Measurements from ENCODE around the gene GOLGB1. TPM values are rescaled to one million over a fixed set of nuclear protein-coding genes. Genes with fewer than 3 reads are reported as not detected.

The GOLGB1 gene
- total RNA-seq, 2 donors from 2014 or later = 29.7 to 39.1 TPM

DNA sequence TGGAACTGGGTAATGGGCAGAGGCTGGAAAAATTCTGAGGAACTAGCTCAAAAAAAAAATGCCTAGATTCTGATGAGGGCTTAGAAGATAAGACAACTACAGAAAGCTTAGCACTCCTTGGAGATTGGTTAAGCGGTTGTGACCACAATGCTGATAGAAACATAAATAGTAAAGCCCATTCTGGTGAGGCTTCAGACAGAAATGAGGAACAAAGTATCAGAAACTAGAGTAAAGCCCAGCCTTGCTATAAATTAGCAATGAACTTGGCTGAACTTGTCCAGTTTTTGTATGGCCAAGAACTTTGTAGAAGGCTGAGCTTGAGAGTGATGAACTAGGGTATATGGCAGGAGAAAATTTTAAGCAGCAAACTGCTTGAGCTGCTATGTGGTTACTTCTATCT is 25.4 kb downstream of the GOLGB1 start:
- no peak overlapping the region for H3K27ac Mint-ChIP-seq
- ATAC-seq (replicated peaks) = no peak

DNA sequence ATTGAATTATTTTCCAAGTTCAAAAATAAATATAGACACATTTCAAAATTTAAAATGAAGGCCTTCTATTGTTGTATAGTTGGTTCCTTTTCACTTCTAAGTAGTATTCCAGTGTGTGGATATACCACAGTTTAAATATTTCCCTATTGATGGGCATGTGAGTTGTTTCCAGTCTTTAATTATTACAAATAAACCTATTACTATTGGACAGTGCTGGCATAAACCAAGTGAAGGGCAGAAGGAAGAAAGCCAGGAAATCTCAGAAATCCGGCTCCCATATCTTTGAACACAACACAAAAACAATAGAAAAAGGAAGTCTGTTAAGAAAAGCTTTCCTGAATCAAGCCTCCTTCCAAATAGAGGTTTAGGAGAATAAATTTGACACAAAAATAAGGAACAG is 26.1 kb downstream of the GOLGB1 start:
- ATAC-seq (replicated peaks) = no peak
- Mint-ChIP-seq H3K27me3 (no peaks in the 10 kb centered on the region), H3K36me3 (ENCODE audit: low read depth) (peaks cover 97% of the 10 kb centered on the region), H3K4me3 (no peak overlapping the region), H3K27ac (no peak overlapping the region), H3K9me3 (no peaks in the 10 kb centered on the region), H3K4me1 (peaks cover 11% of the 10 kb centered on the region)

More for the DNA sequence above, 25.4 kb downstream of the GOLGB1 start:
- H3K36me3 Mint-ChIP-seq (ENCODE audit: low read depth) = peaks cover 99% of the 10 kb centered on the region
- no peak overlapping the region for H3K4me3 Mint-ChIP-seq
- no peaks in the 10 kb centered on the region for H3K9me3 Mint-ChIP-seq
- H3K27me3 Mint-ChIP-seq = no peaks in the 10 kb centered on the region
- H3K4me1 Mint-ChIP-seq = peaks cover 8% of the 10 kb centered on the region

DNA sequence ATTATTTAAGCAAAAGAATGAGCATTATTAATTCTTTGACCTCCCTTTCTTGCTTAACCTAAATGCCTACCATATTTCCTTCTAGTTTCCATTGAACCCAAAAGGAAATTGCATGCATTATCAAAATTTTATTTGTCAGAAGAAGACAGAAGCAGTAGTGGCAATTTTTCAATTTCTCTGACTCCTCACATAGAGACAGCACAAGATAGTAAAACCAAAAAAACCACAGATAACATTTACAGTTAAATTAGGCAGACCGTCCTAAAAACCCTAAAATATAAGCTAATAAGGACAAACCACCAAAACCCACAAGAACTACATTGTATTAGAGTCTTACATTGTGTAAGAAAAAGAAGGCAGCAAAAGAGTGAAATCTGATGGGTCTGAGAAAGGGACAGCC is 27.1 kb downstream of the GOLGB1 start:
- peak overlapping the region; percentile 3 for H3K27ac Mint-ChIP-seq
- H3K4me1 Mint-ChIP-seq = peaks cover 15% of the 10 kb centered on the region
- no peak for ATAC-seq (replicated peaks)
- peaks cover 97% of the 10 kb centered on the region for H3K36me3 Mint-ChIP-seq (ENCODE audit: low read depth)
- no peaks in the 10 kb centered on the region for H3K9me3 Mint-ChIP-seq
- H3K27me3 Mint-ChIP-seq = no peaks in the 10 kb centered on the region
- no peak overlapping the region for H3K4me3 Mint-ChIP-seq

DNA sequence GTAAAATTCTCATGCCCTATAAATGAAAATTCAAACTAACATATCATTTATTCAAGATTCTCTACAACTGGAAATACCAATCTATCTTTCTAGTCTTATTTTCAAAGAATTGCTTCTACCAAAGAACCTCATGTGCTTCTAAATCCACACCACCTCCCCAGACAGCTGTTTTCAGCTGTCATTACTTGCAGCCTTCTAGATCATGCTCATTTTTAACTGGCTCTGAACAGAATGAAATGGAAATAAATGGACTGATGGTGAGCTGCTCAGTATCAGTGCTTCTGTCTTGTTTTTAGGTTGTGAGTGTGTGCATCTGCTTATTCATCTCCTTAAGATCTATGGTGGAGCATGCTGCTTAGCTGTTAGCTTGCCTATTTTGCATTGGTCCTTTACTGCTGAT is 29.4 kb downstream of the GOLGB1 start:
- H3K27ac Mint-ChIP-seq = no peak overlapping the region
- no peaks in the 10 kb centered on the region for H3K9me3 Mint-ChIP-seq
- H3K27me3 Mint-ChIP-seq = no peaks in the 10 kb centered on the region
- H3K4me1 Mint-ChIP-seq = peaks cover 19% of the 10 kb centered on the region
- peaks cover 98% of the 10 kb centered on the region for H3K36me3 Mint-ChIP-seq (ENCODE audit: low read depth)
- H3K4me3 Mint-ChIP-seq = no peak overlapping the region
- no peak for ATAC-seq (replicated peaks)

DNA sequence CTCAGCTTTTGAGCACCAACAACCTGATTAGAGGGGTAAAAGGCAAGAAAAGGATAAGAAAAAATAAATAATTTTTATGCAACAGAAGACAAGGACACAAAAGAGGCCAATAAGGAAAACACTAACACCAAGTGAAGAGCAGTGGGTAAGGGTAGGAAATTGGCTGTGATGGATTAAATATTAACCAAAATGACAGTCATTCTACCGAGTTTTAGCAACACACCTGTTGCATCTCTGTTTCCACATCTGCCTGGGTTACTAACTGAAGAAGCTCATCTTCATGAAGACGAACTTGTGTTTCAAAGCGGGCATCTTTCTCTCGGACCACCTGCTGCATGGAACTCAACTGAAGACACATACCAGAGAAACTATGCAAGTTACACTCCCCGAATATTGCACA is 30.1 kb downstream of the GOLGB1 start:
- H3K4me1 Mint-ChIP-seq = peaks cover 19% of the 10 kb centered on the region
- H3K27me3 Mint-ChIP-seq = no peaks in the 10 kb centered on the region
- no peak for ATAC-seq (replicated peaks)
- peaks cover 98% of the 10 kb centered on the region for H3K36me3 Mint-ChIP-seq (ENCODE audit: low read depth)
- no peak overlapping the region for H3K27ac Mint-ChIP-seq
- H3K9me3 Mint-ChIP-seq = no peaks in the 10 kb centered on the region
- no peak overlapping the region for H3K4me3 Mint-ChIP-seq

DNA sequence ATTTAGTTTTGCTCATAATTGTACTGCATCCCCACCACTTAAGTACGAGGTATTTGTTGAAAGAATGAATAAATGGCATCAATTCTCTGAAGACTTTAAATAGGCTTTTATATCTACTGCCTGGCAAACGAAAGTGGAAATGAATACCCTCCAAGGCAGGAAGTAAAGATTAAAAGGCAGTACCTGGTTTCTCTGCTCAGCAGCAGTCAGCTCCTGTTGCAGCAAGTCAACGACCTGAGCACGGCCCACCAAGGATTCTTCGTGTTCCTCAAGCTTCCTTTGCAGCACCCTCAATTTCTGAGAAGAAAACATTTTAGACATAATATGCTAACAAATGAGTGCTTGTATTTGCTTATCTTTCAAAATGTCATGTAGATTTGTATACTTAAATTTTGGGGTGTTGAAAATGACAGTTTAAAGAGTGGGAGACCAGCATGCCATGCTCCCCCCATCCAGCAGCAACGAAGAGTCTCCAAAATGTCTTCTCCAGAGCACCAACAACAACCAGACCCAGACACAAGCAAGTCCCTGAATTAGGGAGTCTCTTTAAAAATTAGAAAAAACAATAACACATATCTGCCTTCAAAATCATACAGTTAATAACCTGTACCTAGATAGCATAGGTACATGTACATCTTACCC is 31.2 kb downstream of the GOLGB1 start:
- H3K9me3 Mint-ChIP-seq = no peaks in the 10 kb centered on the region
- no peak for ATAC-seq (replicated peaks)
- peak overlapping the region; percentile 80 for H3K27ac Mint-ChIP-seq
- H3K4me3 Mint-ChIP-seq = peak overlapping the region; percentile 32
- peaks cover 98% of the 10 kb centered on the region for H3K36me3 Mint-ChIP-seq (ENCODE audit: low read depth)
- H3K27me3 Mint-ChIP-seq = no peaks in the 10 kb centered on the region
- H3K4me1 Mint-ChIP-seq = peaks cover 16% of the 10 kb centered on the region

DNA sequence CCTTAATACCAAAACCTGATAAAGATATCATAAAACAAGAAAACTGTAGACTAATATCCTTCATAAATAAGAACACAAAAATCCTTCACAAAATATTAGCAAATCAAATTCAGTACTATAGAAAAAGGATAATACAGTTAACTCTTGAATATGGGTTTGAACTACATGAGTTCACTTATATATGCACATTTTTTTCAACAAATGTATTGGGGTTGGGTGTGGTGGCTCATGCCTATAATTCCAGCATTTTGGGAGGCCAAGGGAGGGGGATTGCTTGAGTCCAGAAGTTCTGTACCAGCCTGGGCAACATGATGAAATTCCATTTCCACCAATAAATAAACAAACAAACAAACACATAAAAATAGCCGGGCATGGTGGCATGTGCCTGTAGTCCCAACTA is 39.2 kb downstream of the GOLGB1 start:
- peaks cover 92% of the 10 kb centered on the region for H3K36me3 Mint-ChIP-seq (ENCODE audit: low read depth)
- no peak overlapping the region for H3K4me3 Mint-ChIP-seq
- no peaks in the 10 kb centered on the region for H3K27me3 Mint-ChIP-seq
- no peak for ATAC-seq (replicated peaks)
- no peaks in the 10 kb centered on the region for H3K9me3 Mint-ChIP-seq
- no peak overlapping the region for H3K27ac Mint-ChIP-seq
- H3K4me1 Mint-ChIP-seq = peaks cover 11% of the 10 kb centered on the region

DNA sequence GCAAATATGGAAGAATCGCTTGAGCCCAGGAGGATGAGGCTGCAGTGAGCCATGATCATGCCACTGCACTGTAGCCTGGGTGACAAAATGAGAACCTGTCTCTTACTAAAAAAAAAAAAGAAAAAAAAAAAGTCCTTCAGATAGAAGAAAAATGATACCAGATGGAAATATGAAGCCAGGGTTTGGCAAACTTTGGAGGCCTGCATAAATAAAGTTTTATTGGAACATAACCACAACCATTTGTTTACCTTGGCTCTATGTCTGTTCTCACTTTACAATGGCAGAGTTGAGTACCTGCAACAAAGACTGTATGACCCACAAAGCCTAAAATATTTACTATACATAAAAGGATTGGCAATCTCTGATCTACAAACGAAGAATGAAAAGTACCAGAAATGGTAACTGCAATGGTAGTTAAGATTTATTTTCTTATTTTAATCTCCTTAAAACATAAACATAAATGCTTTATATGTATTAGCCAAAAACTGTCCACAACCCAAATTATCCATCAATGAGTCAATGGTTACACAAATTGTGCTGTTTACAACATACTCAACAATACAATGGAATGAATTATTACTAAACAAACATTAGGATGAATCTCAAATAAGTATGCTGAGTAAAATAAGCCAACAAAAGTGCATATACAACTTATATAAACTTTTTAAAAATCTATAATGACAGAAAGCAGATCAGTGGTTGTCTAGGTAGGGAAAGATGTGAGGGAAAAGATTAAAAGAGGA is 41.8 kb downstream of the GOLGB1 start:
- peaks cover 90% of the 10 kb centered on the region for H3K36me3 Mint-ChIP-seq (ENCODE audit: low read depth)
- H3K27me3 Mint-ChIP-seq = no peaks in the 10 kb centered on the region
- H3K4me3 Mint-ChIP-seq = no peak overlapping the region
- H3K27ac Mint-ChIP-seq = no peak overlapping the region
- no peaks in the 10 kb centered on the region for H3K9me3 Mint-ChIP-seq
- no peak for ATAC-seq (replicated peaks)
- H3K4me1 Mint-ChIP-seq = peaks cover 13% of the 10 kb centered on the region

DNA sequence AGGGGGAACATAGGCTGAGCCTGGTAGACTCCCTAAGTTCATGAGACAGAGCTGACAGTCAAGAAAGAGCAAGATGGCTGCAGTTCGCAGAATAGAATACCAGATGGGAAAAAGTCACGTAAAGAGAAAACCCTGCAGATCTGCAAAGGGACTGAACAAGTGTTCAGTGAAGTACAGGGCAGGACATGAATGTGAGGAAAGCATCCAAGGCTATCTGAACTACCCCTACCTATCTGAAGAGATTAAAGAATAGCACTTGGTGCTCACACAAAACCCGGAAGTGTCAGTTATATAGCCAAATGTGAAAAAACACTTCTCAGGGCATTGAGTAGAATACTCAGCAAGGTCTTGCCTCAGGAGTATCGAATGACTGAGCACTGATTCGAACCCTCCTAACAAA is 44.0 kb downstream of the GOLGB1 start:
- H3K4me1 Mint-ChIP-seq = peaks cover 13% of the 10 kb centered on the region
- H3K27me3 Mint-ChIP-seq = no peaks in the 10 kb centered on the region

DNA sequence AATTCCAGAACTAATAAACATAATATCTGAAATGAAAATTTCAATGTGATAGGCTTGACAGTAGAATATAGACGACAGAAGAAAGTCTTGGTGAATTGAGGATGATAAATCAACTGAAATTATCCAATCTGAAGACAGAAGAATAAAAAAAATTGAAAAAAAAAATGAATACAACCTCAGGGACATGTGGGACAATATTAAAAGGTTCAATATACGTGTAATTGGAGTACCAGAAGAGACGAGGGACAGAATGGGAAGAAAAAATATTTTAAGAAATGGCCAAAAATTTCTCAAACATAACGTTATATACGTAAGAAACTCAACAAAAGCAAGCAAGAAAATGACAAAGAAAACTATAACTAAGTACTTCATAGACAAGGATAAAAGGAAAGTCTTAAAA is 45.6 kb downstream of the GOLGB1 start:
- H3K9me3 Mint-ChIP-seq = no peaks in the 10 kb centered on the region
- peaks cover 98% of the 10 kb centered on the region for H3K36me3 Mint-ChIP-seq (ENCODE audit: low read depth)
- no peak overlapping the region for H3K4me3 Mint-ChIP-seq
- H3K27ac Mint-ChIP-seq = no peak overlapping the region
- no peaks in the 10 kb centered on the region for H3K27me3 Mint-ChIP-seq
- ATAC-seq (replicated peaks) = no peak
- peaks cover 6% of the 10 kb centered on the region for H3K4me1 Mint-ChIP-seq

More for the DNA sequence above, 44.0 kb downstream of the GOLGB1 start:
- no peak for ATAC-seq (replicated peaks)
- Mint-ChIP-seq H3K27ac (no peak overlapping the region), H3K36me3 (ENCODE audit: low read depth) (peaks cover 98% of the 10 kb centered on the region), H3K9me3 (no peaks in the 10 kb centered on the region), H3K4me3 (no peak overlapping the region)

DNA sequence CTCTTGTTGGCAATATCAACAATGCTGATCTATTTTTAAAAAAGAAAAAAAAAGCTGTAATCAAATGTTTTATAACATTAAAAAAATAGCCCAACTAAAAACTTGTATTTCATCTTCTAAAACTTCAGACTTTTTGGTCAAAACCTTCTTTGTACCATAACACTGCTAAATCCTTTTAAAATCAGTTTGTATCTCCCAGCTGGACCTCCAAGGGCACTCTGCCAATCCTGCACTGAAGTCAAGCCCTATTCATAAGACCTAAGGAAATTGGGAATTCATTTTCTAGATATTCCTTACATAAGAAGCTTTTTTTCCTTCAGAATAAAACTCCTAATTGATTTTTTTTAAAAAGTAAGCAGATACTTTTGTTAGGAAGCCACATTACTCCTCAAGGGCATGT is 50.6 kb downstream of the GOLGB1 start:
- Mint-ChIP-seq H3K9me3 (no peaks in the 10 kb centered on the region), H3K4me1 (no peaks in the 10 kb centered on the region), H3K27ac (no peak overlapping the region), H3K4me3 (no peak overlapping the region), H3K36me3 (ENCODE audit: low read depth) (peaks cover 72% of the 10 kb centered on the region), H3K27me3 (no peaks in the 10 kb centered on the region)
- no peak for ATAC-seq (replicated peaks)

DNA sequence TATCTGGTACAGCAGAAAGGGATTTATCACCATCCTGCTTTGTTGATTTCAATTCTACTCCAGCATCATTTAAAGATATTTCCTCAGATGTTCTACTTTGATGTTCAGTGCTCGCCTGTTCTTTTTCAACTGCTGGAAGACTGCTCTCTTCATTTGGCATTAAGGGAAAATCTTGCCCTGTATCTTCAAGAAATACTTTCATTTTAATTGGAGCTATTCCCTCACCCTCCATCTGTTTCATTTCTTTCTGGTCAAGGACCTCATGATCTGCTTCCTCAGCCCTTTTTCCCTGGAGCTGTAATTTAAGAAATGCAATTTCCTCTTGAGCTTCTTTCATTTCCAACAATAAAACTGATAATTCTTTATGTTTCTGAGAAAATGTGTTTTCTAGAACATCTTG is 51.1 kb downstream of the GOLGB1 start:
- H3K4me1 Mint-ChIP-seq = no peaks in the 10 kb centered on the region
- H3K27me3 Mint-ChIP-seq = no peaks in the 10 kb centered on the region
- H3K36me3 Mint-ChIP-seq (ENCODE audit: low read depth) = peaks cover 68% of the 10 kb centered on the region
- no peak overlapping the region for H3K27ac Mint-ChIP-seq
- ATAC-seq (replicated peaks) = no peak
- H3K9me3 Mint-ChIP-seq = no peaks in the 10 kb centered on the region
- no peak overlapping the region for H3K4me3 Mint-ChIP-seq

DNA sequence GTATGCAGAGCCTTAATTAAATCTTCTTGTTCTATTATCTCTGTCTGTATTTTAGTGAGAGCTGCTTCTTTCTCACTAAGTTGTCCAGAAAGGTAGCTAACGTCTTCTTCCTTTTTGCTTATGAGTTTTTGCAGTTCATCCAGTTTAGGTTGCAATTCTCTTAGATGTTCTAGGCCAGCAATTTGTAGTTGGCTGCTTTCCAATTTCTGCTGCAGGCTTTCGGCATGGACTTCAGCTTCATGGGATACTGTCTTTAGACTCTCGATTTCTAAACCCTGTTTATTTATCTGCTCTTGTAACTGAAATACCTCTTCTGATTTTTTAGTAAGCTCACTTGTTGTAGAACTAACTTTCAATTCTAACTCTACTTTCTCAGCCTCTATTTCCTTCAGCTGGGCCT is 53.4 kb downstream of the GOLGB1 start:
- Mint-ChIP-seq H3K9me3 (no peaks in the 10 kb centered on the region), H3K36me3 (ENCODE audit: low read depth) (peaks cover 45% of the 10 kb centered on the region), H3K4me3 (no peak overlapping the region), H3K4me1 (peaks cover 10% of the 10 kb centered on the region), H3K27me3 (no peaks in the 10 kb centered on the region), H3K27ac (no peak overlapping the region)
- ATAC-seq (replicated peaks) = no peak

DNA sequence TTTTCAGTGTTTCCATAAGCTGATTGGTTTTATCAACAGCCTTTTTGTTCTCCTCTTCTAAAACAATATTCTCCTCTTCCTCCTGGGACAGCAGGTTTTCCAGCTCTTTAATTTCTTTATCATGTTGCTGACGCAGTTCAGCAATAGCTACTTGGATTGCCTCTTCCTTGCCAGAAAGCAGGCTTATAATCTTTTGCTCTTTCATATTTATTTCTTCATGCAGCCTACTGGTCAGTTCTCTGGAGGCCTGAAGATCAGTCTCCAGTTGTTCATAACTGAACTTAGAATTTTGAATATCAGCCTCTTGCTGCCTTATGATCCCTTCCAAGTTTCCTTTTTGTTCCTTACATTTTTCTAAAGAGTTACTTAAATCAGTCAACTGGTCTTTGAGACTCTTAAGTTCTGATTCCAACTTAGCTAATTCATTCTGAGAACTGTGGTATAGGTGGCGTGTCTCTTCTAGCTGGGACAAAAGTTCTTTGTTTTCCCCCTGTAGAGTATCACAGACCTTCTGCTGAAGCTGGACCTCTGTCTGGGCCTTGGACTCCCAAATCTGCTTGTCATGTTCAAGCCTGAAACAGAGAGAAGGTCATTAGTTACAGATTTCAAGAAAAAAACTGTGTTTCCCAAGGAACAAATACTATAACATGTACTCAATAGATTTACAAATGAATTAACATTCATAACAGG is 57.4 kb downstream of the GOLGB1 start:
- ATAC-seq (replicated peaks) = no peak
- no peak overlapping the region for H3K4me3 Mint-ChIP-seq
- H3K36me3 Mint-ChIP-seq (ENCODE audit: low read depth) = peaks cover 21% of the 10 kb centered on the region
- H3K27me3 Mint-ChIP-seq = no peaks in the 10 kb centered on the region
- no peaks in the 10 kb centered on the region for H3K9me3 Mint-ChIP-seq
- no peak overlapping the region for H3K27ac Mint-ChIP-seq
- peaks cover 16% of the 10 kb centered on the region for H3K4me1 Mint-ChIP-seq

Data from activated T-helper 17 cell treated with anti-CD3 and anti-CD28 coated beads, Interleukin-2, amount 50 U/mL, for 72 hours (primary cell).